ENCODE measurements around the gene CACNB3. TPM values are rescaled to one million over a fixed set of nuclear protein-coding genes. Genes with fewer than 3 reads are reported as not detected.

Gene CACNB3
- polyA plus RNA-seq, 1 donor from 2014 or later, result 123 TPM

DNA sequence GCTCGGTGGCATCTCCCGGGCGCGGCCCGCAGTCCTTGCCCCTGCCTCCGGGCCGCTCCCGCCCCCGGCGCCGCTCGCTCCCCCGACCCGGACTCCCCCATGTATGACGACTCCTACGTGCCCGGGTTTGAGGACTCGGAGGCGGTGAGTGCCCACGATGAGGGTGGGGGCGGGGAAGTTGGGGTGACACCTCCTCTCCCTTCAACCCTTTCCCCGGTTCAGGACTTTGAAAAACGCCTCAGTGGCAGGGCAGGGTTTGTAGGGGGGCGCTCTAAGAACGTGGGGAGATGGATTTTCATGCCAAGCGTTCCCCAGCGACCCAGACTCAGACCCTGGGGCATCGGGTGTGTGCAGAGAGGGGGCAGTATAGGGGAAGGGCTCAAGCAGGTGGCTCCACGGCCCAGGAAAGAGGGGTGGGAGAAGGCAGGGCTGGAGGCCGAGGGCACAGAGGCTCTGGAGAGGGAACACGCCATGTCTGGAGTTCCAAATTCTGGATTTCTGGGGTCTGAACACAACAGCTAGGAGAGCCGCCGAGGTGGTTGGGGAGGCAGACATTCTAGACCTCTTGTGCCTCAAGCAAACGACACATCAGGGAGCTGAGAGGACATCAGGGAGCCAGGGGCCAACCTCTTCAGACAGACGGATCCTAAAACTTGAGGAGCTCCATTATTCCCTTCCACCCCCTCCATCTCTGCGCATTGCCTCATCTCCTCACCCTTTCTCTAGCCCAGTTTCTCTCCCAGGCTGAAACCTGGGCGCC lies 715 bp downstream of the CACNB3 start:
- H3K9me3 ChIP-seq (ENCODE audit: low read length), result no peaks in the 10 kb centered on the region
- H3K9ac ChIP-seq (ENCODE audit: low read length), result peak overlapping the region; percentile 97
- peaks cover 50% of the 10 kb centered on the region for H3K79me2 ChIP-seq (replicated peaks; ENCODE audit: insufficient read depth, low read length)
- H3K9me2 ChIP-seq (ENCODE audit: insufficient read depth, low read length), result no peaks in the 10 kb centered on the region
- H3K27me3 ChIP-seq (ENCODE audit: insufficient read depth, low read depth, low read length), result no peaks in the 10 kb centered on the region
- H4K20me1 ChIP-seq (ENCODE audit: insufficient read depth), result peaks cover 3% of the 10 kb centered on the region
- no peak for TF ChIP-seq SMC3 (conservative IDR thresholded peaks at IDR 0.05; ENCODE audit: poor library complexity)
- peak; percentile 4 for TF ChIP-seq MXI1 (conservative IDR thresholded peaks at IDR 0.05; ENCODE audit: poor library complexity, severe bottlenecking)
- TF ChIP-seq, protein P1, sequence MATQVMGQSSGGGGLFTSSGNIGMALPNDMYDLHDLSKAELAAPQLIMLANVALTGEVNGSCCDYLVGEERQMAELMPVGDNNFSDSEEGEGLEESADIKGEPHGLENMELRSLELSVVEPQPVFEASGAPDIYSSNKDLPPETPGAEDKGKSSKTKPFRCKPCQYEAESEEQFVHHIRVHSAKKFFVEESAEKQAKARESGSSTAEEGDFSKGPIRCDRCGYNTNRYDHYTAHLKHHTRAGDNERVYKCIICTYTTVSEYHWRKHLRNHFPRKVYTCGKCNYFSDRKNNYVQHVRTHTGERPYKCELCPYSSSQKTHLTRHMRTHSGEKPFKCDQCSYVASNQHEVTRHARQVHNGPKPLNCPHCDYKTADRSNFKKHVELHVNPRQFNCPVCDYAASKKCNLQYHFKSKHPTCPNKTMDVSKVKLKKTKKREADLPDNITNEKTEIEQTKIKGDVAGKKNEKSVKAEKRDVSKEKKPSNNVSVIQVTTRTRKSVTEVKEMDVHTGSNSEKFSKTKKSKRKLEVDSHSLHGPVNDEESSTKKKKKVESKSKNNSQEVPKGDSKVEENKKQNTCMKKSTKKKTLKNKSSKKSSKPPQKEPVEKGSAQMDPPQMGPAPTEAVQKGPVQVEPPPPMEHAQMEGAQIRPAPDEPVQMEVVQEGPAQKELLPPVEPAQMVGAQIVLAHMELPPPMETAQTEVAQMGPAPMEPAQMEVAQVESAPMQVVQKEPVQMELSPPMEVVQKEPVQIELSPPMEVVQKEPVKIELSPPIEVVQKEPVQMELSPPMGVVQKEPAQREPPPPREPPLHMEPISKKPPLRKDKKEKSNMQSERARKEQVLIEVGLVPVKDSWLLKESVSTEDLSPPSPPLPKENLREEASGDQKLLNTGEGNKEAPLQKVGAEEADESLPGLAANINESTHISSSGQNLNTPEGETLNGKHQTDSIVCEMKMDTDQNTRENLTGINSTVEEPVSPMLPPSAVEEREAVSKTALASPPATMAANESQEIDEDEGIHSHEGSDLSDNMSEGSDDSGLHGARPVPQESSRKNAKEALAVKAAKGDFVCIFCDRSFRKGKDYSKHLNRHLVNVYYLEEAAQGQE (IDR thresholded peaks at IDR 0.05; ENCODE audit: borderline replicate concordance), result no peak
- no peak for TF ChIP-seq EP300 (conservative IDR thresholded peaks at IDR 0.05; ENCODE audit: poor library complexity, severe bottlenecking)
- TF ChIP-seq, protein P2, sequence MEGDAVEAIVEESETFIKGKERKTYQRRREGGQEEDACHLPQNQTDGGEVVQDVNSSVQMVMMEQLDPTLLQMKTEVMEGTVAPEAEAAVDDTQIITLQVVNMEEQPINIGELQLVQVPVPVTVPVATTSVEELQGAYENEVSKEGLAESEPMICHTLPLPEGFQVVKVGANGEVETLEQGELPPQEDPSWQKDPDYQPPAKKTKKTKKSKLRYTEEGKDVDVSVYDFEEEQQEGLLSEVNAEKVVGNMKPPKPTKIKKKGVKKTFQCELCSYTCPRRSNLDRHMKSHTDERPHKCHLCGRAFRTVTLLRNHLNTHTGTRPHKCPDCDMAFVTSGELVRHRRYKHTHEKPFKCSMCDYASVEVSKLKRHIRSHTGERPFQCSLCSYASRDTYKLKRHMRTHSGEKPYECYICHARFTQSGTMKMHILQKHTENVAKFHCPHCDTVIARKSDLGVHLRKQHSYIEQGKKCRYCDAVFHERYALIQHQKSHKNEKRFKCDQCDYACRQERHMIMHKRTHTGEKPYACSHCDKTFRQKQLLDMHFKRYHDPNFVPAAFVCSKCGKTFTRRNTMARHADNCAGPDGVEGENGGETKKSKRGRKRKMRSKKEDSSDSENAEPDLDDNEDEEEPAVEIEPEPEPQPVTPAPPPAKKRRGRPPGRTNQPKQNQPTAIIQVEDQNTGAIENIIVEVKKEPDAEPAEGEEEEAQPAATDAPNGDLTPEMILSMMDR (IDR thresholded peaks at IDR 0.05; ENCODE audit: poor library complexity, severe bottlenecking), result peak; percentile 68
- no peak for TF ChIP-seq EZH2 (IDR thresholded peaks at IDR 0.05; ENCODE audit: borderline replicate concordance, insufficient read depth, low read length, poor library complexity, severe bottlenecking)
- TF ChIP-seq RAD21 (conservative IDR thresholded peaks at IDR 0.05), result no peak
- TF ChIP-seq POLR2AphosphoS5 (IDR thresholded peaks at IDR 0.05), result no peak
- TF ChIP-seq TAF1 (IDR thresholded peaks at IDR 0.05; ENCODE audit: low read depth), result no peak
- peak overlapping the region; percentile 96 for H3K4me3 ChIP-seq (ENCODE audit: low read length)
- H3K27ac ChIP-seq (ENCODE audit: low read length), result peak overlapping the region; percentile 97
- H2AFZ ChIP-seq (ENCODE audit: low read depth, low read length), result peak overlapping the region; percentile 80
- peak overlapping the region; percentile 86 for H3K4me2 ChIP-seq (ENCODE audit: low read length)
- no peaks in the 10 kb centered on the region for H3K36me3 ChIP-seq (ENCODE audit: insufficient read depth, low read length)
- H3F3A ChIP-seq (ENCODE audit: insufficient read depth, low read length, poor library complexity, severe bottlenecking), result peaks cover 4% of the 10 kb centered on the region

DNA sequence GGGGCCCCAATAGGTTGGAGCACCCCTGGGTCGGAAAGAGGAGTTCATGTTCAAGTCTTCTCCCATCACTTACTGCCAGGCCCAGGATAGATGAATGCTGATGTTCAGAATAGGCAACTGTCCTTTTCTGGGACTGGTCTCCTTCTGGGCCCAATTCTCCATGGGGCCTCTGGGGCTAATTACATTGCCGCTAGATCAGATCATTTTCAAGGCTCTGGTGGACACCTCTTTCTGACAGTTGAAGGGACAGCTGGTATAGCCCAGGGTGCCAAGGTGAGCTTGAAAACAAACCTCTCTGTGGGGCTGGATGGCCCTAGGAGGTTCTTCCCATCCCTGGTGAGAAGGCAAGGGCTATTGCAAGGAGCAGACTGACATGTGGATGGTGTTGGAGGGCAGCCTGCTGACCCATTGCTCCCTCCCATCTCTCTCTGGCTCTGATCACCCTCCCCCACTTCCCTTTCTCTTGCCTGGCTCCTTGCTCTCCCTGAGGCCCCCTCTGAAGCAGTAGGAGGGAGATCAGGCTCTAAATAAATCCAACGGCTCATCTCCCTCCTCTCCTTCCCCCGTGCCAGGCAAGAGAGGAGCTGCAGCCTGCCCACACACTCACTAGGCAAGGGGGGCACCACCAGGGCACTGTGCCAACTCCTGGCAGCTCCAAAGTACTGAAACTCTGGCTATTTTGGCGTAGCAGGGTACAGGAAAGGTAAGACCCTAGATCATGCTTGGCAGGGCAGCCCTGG lies 1.9 kb downstream of the CACNB3 start:
- H2AFZ ChIP-seq (ENCODE audit: low read depth, low read length), result no peak overlapping the region
- H3K4me2 ChIP-seq (ENCODE audit: low read length), result peak overlapping the region; percentile 86
- no peaks in the 10 kb centered on the region for H3K36me3 ChIP-seq (ENCODE audit: insufficient read depth, low read length)
- H3K9ac ChIP-seq (ENCODE audit: low read length), result no peak overlapping the region
- TF ChIP-seq MXI1 (conservative IDR thresholded peaks at IDR 0.05; ENCODE audit: poor library complexity, severe bottlenecking) (no peak), EZH2 (IDR thresholded peaks at IDR 0.05; ENCODE audit: borderline replicate concordance, insufficient read depth, low read length, poor library complexity, severe bottlenecking) (no peak), RAD21 (conservative IDR thresholded peaks at IDR 0.05) (no peak), TAF1 (IDR thresholded peaks at IDR 0.05; ENCODE audit: low read depth) (no peak), EP300 (conservative IDR thresholded peaks at IDR 0.05; ENCODE audit: poor library complexity, severe bottlenecking) (no peak)
- TF ChIP-seq, protein P1 (IDR thresholded peaks at IDR 0.05; ENCODE audit: borderline replicate concordance), result no peak
- H3K9me3 ChIP-seq (ENCODE audit: low read length), result no peaks in the 10 kb centered on the region
- H3K27me3 ChIP-seq (ENCODE audit: insufficient read depth, low read depth, low read length), result no peaks in the 10 kb centered on the region
- no peak overlapping the region for H3K27ac ChIP-seq (ENCODE audit: low read length)
- no peaks in the 10 kb centered on the region for H3F3A ChIP-seq (ENCODE audit: insufficient read depth, low read length, poor library complexity, severe bottlenecking)
- no peaks in the 10 kb centered on the region for H3K9me2 ChIP-seq (ENCODE audit: insufficient read depth, low read length)
- H4K20me1 ChIP-seq (ENCODE audit: insufficient read depth), result peaks cover 3% of the 10 kb centered on the region
- H3K4me3 ChIP-seq (ENCODE audit: low read length), result peak overlapping the region; percentile 96
- peaks cover 50% of the 10 kb centered on the region for H3K79me2 ChIP-seq (replicated peaks; ENCODE audit: insufficient read depth, low read length)

All from neural cell (in vitro differentiated cells).